ENCODE results near the gene GPAM. TPM values are rescaled to one million over a fixed set of nuclear protein-coding genes. Genes with fewer than 3 reads are reported as not detected.

GPAM gene
- total RNA-seq (2022; extraction: Qiagen RNA extraction; ENCODE audit: low read depth), result 4.3 to 7.2 TPM (median 6.6 TPM) in 5 replicates

GRCh38 chr10:112183329-112184051 is at the start of gene GPAM:
TSS of gene GPAM (minus strand) at chr10:112183765. CDS start at chr10:112181784, 1,981 bp downstream.

Other genes with a start within 250 kb of the GPAM start
- gene TECTB, start 99.6 kb upstream of the GPAM start, total RNA-seq (2022; extraction: Qiagen RNA extraction; ENCODE audit: low read depth), result not detected in 5 replicates
- gene ACSL5, start 190.4 kb upstream of the GPAM start, total RNA-seq (2022; extraction: Qiagen RNA extraction; ENCODE audit: low read depth), result 0.18 to 0.43 TPM (median 0.21 TPM) in 5 replicates